Gastroesophageal sphincter (tissue), 4 donors: ENCODE measurements around the gene EPHB3. TPM values are rescaled to one million over a fixed set of nuclear protein-coding genes. Genes with fewer than 3 reads are reported as not detected.

Source experiments
- ATAC-seq: fragments of 150-250 bp; one replicate; pipeline ENCODE4 v1.9.1; 2016; ENCODE audit warnings: mild to moderate bottlenecking, moderate library complexity
- H3K27ac ChIP-seq, 4 donors: fragments of 200-600 bp; sonication (generic) in 3 of 4; 1 replicate in 3 of 4; 2 replicates in 1 of 4; pipeline ENCODE4 v1.5.1; 2016 to 2019
- H3K27me3 ChIP-seq: fragments of 200-600 bp; sonication (generic); one replicate; pipeline ENCODE4 v1.5.1; 2019
- H3K36me3 ChIP-seq, 2 donors: fragments of 200-600 bp; sonication (generic); one replicate each; pipeline ENCODE4 v1.5.1; 2019; ENCODE audit warnings: control low read depth in 1 of 2
- H3K4me1 ChIP-seq, 3 donors: fragments of 200-600 bp; sonication (generic); 1 replicate in 2 of 3; 2 replicates in 1 of 3; pipeline ENCODE4 v1.5.1; 2016 to 2019; ENCODE audit warnings: control low read depth in 2 of 3
- H3K4me3 ChIP-seq, 2 donors: fragments of 200-600 bp; sonication (generic); one replicate each; pipeline ENCODE4 v1.5.1; 2019; ENCODE audit warnings: mild to moderate bottlenecking in 1 of 2, moderate library complexity in 1 of 2
- H3K9me3 ChIP-seq, 3 donors: fragments of 200-600 bp; sonication (generic); one replicate each; pipeline ENCODE4 v1.5.1; 2017 to 2019; ENCODE audit warnings: control low read depth in 2 of 3
- CTCF ChIP-seq, 4 experiments: fragments of 200-600 bp in 2 of 4; fragments of 450-650 bp in 2 of 4; sonication (generic) in 1 of 4; IDR thresholded peaks; one replicate each; pipeline ENCODE4 v1.5.1; 2017 to 2019; ENCODE audit warnings: antibody characterized with exemption in 4 of 4, mild to moderate bottlenecking in 2 of 4, moderate library complexity in 2 of 4
- EP300 ChIP-seq: sonication (generic); formaldehyde crosslinking; IDR thresholded peaks from one replicate; pipeline ENCODE4 v1.6.1; 2017; ENCODE audit warnings: antibody characterized with exemption, mild to moderate bottlenecking
- POLR2A ChIP-seq, 2 donors: fragments of 450-650 bp; IDR thresholded peaks; one replicate each; pipeline ENCODE4 v1.6.1; 2017; ENCODE audit warnings: antibody characterized with exemption in 2 of 2, mild to moderate bottlenecking in 2 of 2, moderate library complexity in 1 of 2
- POLR2AphosphoS5 ChIP-seq: sonication (generic); formaldehyde crosslinking; IDR thresholded peaks from one replicate; pipeline ENCODE4 v1.6.1; 2017; ENCODE audit warnings: antibody characterized with exemption
- WGBS, 2 donors: methylation state at CpG; one replicate each; pipeline ENCODE4 v1.1.5; 2018; ENCODE audit warnings: low coverage in 1 of 2; 5-methylcytosine and 5-hydroxymethylcytosine counted together
- total RNA-seq, 4 donors: library from RNA; depleted of rRNA; stranded (reverse); fragments of >200 nt; gene quantifications; one replicate each; pipeline ENCODE4 v1.1.0, GENCODE V29; 2016

Gene EPHB3
- total RNA-seq, 4 donors from 2014 or later = 3.1 to 10.6 (median 4.6) TPM

- TF ChIP-seq CTCF (IDR thresholded peaks at IDR 0.05) (peak; percentile 85 to 99 (median 93)), EP300 (no peak)
- peak; percentile 60 for ATAC-seq
- H3K27me3 ChIP-seq = peaks cover 66% of the 10 kb centered on the region
- peaks cover 0 to 6% (median 3%) of the 10 kb centered on the region in 3 donors for H3K4me1 ChIP-seq
- H3K9me3 ChIP-seq = no peaks in the 10 kb centered on the region
- 0 to 2% methylated on average over 1 to 8 of the region's 18 CpGs for WGBS, 2 donors
- H3K27ac ChIP-seq = no peak overlapping the region
- H3K4me3 ChIP-seq = no peak overlapping the region
- no peaks in the 10 kb centered on the region for H3K36me3 ChIP-seq
Observed at GRCh38 chr3:184543843-184544512, 17.6 kb upstream of the EPHB3 start.

GRCh38 chr3:184544513-184544861 lies 17.1 kb upstream of the EPHB3 start:
- Histone ChIP-seq H3K27me3 (peaks cover 66% of the 10 kb centered on the region), H3K27ac (no peak overlapping the region), H3K4me3 (no peak overlapping the region), H3K9me3 (no peaks in the 10 kb centered on the region), H3K36me3 (no peaks in the 10 kb centered on the region), H3K4me1 (peaks cover 0 to 6% (median 3%) of the 10 kb centered on the region in 3 donors)
- ATAC-seq = no peak
- TF ChIP-seq CTCF (IDR thresholded peaks at IDR 0.05) (no peak), POLR2A (IDR thresholded peaks at IDR 0.05) (no peak), EP300 (no peak), POLR2AphosphoS5 (no peak)

- H3K9me3 ChIP-seq = no peaks in the 10 kb centered on the region
- no peak for ATAC-seq
- no peaks in the 10 kb centered on the region for H3K36me3 ChIP-seq
- WGBS, 2 donors = 60% methylated on average over 1 of the region's 3 CpGs; no CpG with 5 or more reads in 1 of the 2 donors
- peaks cover 67% of the 10 kb centered on the region for H3K27me3 ChIP-seq
- H3K4me3 ChIP-seq = no peak overlapping the region
- no peak overlapping the region for H3K27ac ChIP-seq
- TF ChIP-seq CTCF (IDR thresholded peaks at IDR 0.05) (no peak), POLR2A (IDR thresholded peaks at IDR 0.05) (no peak), POLR2AphosphoS5 (no peak), EP300 (no peak)
- peaks cover 0 to 6% (median 3%) of the 10 kb centered on the region in 3 donors for H3K4me1 ChIP-seq
Observed at GRCh38 chr3:184545769-184546168, 15.8 kb upstream of the EPHB3 start.

GRCh38 chr3:184546252-184546651 lies 15.3 kb upstream of the EPHB3 start:
- ATAC-seq = peak; percentile 43
- no peaks in the 10 kb centered on the region for H3K9me3 ChIP-seq
- peaks cover 0 to 6% (median 3%) of the 10 kb centered on the region in 3 donors for H3K4me1 ChIP-seq

More at GRCh38 chr3:184546252-184546651, 15.3 kb upstream of the EPHB3 start:
- Histone ChIP-seq H3K36me3 (no peaks in the 10 kb centered on the region), H3K27me3 (peaks cover 67% of the 10 kb centered on the region), H3K27ac (no peak overlapping the region), H3K4me3 (no peak overlapping the region)
- TF ChIP-seq POLR2AphosphoS5 (no peak), CTCF (IDR thresholded peaks at IDR 0.05) (no peak), EP300 (no peak), POLR2A (IDR thresholded peaks at IDR 0.05) (no peak)
- 56% methylated on average over 3 of the region's 7 CpGs; no CpG with 5 or more reads in 1 of the 2 donors for WGBS, 2 donors
